Left cardiac atrium (tissue), 4 donors: ENCODE measurements around the gene STIP1. TPM values are rescaled to one million over a fixed set of nuclear protein-coding genes. Genes with fewer than 3 reads are reported as not detected.
A peak's percentile ranks its signal among the peaks of the same experiment; 100 is the strongest.

Source experiments
- ATAC-seq, 2 donors: fragments of 200-7000 bp; cut with Tn5 transposase; one replicate each; pipeline ENCODE4 v1.9.1; 2020; ENCODE audit warnings: mild to moderate bottlenecking in 2 of 2, moderate library complexity in 2 of 2
- DNase-seq: peaks from one replicate; pipeline ENCODE4 v3.0.0-alpha.2; 2020
- intact Hi-C, 2 donors: fragments of 100-400 bp; cut with DNase I; formaldehyde crosslinking; loops; one replicate each; pipeline versions ENCODE4 v1.14.1 to v1.15.1; 2022 to 2023
- total RNA-seq, 2 donors: library from RNA; stranded (reverse); fragmentation: NEBNext Ultra II Directional; extraction: Animal tissue kit (Norgen Biotek cat#: 25700); gene quantifications; one replicate each; pipeline ENCODE4 v1.2.1, GENCODE V29; 2021
- donor health status: DM: no; HTN: yes; CAD: no.
- donor health status: DM: no; HTN: yes; CAD: no; lungs with severe emphysema.
- donor health status: DM: yes; HTN: yes; CAD: no.
- donor health status: Dilated cardiomyopathy.

STIP1 gene
- total RNA-seq, 2 donors from 2014 or later = 102 to 125 TPM

DNA sequence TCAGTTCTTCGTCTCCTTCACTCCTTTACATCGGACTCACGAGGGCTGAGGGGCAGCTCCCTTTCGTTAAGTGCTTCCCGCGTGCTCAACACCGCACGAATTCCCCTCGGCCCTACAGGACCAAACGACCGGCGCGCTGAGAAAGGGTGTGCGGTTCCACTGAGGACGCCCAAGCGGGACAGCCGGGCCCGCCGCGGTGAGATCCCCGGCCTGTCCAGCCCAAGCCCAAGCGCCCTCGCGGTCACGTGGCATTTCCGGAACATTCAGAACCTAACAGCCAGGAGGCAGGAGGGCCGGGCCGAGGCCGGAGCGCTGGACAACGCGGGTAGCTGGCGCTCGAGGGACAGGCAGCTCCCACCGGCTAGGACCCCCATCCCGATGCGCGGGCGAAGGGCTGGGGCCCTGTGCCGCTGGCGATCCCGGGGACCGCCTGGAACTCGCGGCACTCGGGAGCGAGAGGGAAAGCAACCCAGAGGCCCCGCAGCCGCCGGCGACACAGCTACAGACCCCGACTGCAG lies 737 bp upstream of the STIP1 start:
- DNase-seq = peak; percentile 93
- intact Hi-C loops = no loop called here
- peak; percentile 53 to 65 for ATAC-seq

DNA sequence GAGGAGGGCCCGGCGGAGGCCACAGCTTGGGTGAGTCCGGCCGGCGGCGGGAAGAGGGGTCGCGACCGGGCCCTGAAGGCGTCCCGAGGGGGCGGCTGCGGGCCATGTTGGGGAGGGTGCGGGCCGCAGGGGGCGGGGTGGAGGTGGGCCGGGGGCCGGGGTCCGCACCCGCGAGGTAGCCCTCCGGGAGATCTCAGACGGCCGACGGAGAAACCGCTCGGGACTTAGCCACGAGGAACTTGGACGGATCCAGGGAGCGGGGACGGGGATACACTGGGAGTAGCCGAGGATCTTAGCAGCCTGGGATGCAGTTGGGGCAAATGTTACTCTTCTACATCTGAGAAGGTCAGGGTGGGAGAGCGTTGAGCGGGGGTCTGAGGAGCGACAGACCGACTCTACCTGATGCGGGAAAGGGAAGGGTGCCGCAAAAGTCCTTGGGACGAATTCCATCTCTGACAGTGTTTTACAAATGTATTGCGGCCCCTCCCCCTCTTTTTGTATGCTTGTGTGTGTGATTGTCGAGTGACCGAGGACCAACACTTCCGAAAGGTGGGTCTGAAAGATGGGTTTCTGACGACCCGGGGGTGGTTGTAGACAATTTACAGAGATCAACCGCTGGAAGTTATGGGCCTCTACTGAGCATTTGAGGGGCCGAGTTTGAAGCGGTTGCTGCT lies 658 bp downstream of the STIP1 start:
- intact Hi-C loops = no loop called here
- no peak for DNase-seq
- ATAC-seq = no peak

DNA sequence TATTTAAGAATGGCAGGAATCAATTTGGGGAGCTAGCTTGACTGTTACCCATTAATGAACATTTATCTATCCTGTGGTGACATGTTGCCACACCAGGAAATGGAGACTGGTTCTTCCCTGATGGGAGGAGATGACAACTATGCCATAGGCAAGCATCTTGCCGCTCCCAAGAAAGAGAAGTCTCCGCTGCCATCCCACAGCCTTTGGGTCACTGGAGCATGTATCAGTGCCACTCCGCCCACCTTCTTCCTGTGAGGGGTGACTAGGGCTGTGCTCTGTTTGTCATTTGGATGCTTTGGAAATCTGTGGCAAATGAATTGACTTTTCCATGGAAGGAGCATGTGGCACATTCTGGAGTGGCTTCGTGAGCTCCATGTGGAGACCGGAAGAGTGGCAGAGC lies 6.5 kb downstream of the STIP1 start:
- intact Hi-C loops = no loop called here
- no peak for DNase-seq
- ATAC-seq = no peak

- DNase-seq = no peak
- intact Hi-C loops = no loop called here
- no peak for ATAC-seq
These were observed 10.7 kb downstream of the STIP1 start for GRCh38 chr11:64196626-64197025.

DNA sequence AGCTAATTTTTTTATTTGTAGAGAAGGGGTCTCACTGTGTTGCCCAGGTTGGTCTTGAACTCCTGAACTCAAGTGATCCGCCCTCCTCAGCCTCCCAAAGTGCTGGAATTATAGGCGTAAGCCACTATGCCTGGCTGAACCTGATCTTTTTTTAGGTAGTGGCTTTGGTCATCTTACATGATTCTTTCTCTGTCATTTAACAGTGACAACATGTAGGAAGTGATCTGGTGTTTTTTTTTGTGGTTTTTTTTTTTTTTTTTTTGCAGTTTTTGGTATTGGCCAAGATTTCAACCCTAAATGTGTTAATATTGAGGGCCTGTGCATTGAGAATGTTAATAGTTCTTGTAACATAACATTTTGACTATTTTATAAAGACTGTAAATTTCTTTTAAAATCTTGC lies 12.5 kb downstream of the STIP1 start:
- DNase-seq = no peak
- no peak for ATAC-seq
- intact Hi-C loops = no loop called here

DNA sequence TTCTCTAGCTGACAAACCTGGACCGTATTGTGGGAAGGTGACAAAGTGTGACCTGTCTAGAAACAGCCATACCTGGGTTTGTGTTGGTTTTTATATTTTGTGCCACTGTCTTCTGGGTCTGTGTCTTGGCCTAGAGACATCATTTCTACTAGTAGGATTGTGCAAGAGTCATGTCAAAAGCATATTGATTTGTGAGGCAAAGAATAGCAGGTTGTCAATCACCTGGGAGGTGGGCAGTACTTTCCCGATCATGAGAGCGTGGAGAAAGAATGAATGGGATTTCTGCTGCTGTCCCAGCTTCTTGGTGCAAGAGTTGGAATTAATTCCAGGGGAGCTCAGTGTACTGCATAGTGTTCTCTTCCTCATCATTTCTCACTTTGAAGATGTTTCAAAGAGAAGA lies 15.6 kb downstream of the STIP1 start:
- intact Hi-C loops = loop anchor here (5.0 to 10.0 kb wide), 2 partner anchors 101 to 103 kb away; partner anchors contain the start of genes CATSPERZ (in 2 of the 2) and ESRRA (in 1 of the 2)
- no peak for DNase-seq
- ATAC-seq = no peak

DNA sequence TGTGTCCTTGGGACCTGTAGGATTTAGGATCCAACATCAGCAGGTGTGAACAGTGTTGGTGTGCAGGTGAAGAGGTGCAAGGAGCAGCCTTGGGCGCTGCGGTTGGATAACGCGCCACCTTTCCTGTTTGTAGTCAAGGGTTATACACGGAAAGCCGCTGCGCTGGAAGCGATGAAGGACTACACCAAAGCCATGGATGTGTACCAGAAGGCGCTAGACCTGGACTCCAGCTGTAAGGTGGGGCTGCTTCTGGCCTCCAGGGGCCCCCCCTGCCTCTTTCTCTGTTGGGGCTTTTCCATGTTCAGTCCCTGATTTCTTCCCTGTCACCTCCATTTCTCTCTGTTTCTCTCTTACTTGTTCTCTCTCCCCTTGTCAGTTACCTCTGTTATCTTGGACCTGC lies 17.0 kb downstream of the STIP1 start:
- DNase-seq (no peak), ATAC-seq (no peak)
- intact Hi-C loops = loop anchor here (5.0 to 10.0 kb wide), 2 partner anchors 99 to 102 kb away; partner anchors contain the start of genes CATSPERZ (in 2 of the 2) and ESRRA (in 1 of the 2)

- no peak for ATAC-seq
- DNase-seq = no peak
These were observed 17.6 kb downstream of the STIP1 start for GRCh38 chr11:64203421-64204079.

GRCh38 chr11:64204080-64204440 lies 18.1 kb downstream of the STIP1 start:
- DNase-seq = no peak
- intact Hi-C loops = loop anchor here (5.0 to 10.0 kb wide), 2 partner anchors 98 to 101 kb away; partner anchors contain the start of genes CATSPERZ (in 2 of the 2) and ESRRA (in 1 of the 2)
- ATAC-seq = no peak

More at GRCh38 chr11:64203421-64204079, 17.6 kb downstream of the STIP1 start:
- intact Hi-C loops = loop anchor here (5.0 to 10.0 kb wide), 2 partner anchors 99 to 101 kb away; partner anchors contain the start of genes CATSPERZ (in 2 of the 2) and ESRRA (in 1 of the 2)

DNA sequence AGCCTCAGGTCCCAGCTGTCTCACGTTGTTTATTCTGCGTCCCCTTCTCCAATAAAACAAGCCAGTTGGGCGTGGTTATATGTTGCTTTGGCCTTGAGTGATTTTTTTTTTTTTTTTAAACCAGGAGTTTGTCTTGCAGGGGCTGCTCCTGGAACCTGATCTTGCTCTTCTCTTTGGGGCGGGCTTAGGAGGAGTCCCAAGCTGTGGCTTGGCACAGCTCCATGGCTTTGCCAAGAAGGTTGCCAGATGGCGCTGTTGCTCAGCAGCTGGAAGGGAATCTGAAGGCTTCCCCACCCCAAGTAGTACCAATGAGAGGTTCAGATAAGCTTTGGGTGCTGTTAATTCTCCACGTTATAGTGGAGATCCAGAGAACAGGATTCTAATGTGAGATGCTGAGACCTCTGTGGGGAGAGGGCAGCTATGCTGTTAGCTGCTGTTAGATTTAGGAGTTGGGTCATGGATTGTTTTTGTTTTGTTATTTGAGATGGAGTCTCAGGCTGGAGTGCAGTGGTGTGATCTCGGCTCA lies 18.6 kb downstream of the STIP1 start:
- peak; percentile 89 for DNase-seq
- intact Hi-C loops = loop anchor here (5.0 to 10.0 kb wide), 2 partner anchors 98 to 100 kb away; partner anchors contain the start of genes CATSPERZ (in 2 of the 2) and ESRRA (in 1 of the 2)

GRCh38 chr11:64206457-64207255 lies 20.7 kb downstream of the STIP1 start, which contains the start of gene FERMT3:
FERMT3 (plus strand) TSS chr11:64206721; CDS start chr11:64207365, 644 bp downstream.
- ATAC-seq (peak; percentile 45 to 54), DNase-seq (peak; percentile 81)
- intact Hi-C loops = loop anchor here in 1 of 2 donors (10.0 kb wide), 1 partner anchor 98 kb away; the partner anchor contains the start of genes CATSPERZ and ESRRA

More for the DNA sequence above, 18.6 kb downstream of the STIP1 start:
- peak; percentile 41 to 70 for ATAC-seq

GRCh38 chr11:64207256-64208085 lies 21.5 kb downstream of the STIP1 start:
- intact Hi-C loops = loop anchor here in 1 of 2 donors (10.0 kb wide), 1 partner anchor 97 kb away; the partner anchor contains the start of genes CATSPERZ and ESRRA
- peak; percentile 81 for DNase-seq
- peak; percentile 63 to 67 for ATAC-seq

DNA sequence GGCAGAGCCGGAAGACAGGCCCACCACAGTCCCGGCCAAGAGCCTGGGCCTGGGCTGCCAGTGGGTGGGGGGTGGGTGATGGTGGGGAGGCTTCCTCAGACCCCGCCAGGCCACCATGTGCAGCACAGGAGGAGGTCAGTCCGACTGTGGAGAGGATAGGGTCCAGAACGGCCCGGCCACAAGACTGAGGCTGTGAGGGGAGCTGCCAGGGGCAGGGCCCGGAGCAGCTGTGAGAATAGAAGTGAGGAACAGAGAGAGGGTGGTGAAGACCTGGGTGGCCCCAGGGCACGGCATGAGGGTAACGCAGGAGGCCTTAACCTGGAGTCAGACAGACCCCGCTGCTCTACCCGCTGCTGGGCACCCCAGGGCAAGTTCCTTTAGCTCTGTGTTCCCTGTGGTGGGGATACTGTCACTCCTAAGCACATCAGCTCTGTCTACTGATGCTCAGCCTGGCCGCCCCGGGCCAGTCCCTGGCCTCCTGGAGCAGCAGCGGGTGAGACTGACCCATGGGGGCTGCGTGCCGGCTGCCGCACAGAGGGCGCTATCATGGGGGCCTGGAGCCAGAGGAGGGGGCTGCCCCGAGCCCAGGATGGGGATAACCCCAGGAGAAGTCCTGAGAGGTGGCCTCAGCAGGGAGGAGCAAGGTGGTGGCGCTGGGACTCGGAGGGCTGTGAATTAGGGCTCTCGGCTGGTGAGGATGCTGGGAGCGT lies 22.3 kb downstream of the STIP1 start:
- peak in 1 of 2 donors; percentile 2 for ATAC-seq
- intact Hi-C loops = loop anchor here in 1 of 2 donors (10.0 kb wide), 1 partner anchor 97 kb away; the partner anchor contains the start of genes CATSPERZ and ESRRA
- DNase-seq = no peak

GRCh38 chr11:64208796-64209562 lies 23.0 kb downstream of the STIP1 start:
- DNase-seq (no peak), ATAC-seq (no peak)
- intact Hi-C loops = loop anchor here in 1 of 2 donors (10.0 kb wide), 1 partner anchor 96 kb away; the partner anchor contains the start of genes CATSPERZ and ESRRA

- no peak for DNase-seq
- intact Hi-C loops = loop anchor here in 1 of 2 donors (10.0 kb wide), 1 partner anchor 95 kb away; the partner anchor contains the start of genes CATSPERZ and ESRRA
- no peak for ATAC-seq
These were observed 23.5 kb downstream of the STIP1 start for GRCh38 chr11:64209563-64209843.

DNA sequence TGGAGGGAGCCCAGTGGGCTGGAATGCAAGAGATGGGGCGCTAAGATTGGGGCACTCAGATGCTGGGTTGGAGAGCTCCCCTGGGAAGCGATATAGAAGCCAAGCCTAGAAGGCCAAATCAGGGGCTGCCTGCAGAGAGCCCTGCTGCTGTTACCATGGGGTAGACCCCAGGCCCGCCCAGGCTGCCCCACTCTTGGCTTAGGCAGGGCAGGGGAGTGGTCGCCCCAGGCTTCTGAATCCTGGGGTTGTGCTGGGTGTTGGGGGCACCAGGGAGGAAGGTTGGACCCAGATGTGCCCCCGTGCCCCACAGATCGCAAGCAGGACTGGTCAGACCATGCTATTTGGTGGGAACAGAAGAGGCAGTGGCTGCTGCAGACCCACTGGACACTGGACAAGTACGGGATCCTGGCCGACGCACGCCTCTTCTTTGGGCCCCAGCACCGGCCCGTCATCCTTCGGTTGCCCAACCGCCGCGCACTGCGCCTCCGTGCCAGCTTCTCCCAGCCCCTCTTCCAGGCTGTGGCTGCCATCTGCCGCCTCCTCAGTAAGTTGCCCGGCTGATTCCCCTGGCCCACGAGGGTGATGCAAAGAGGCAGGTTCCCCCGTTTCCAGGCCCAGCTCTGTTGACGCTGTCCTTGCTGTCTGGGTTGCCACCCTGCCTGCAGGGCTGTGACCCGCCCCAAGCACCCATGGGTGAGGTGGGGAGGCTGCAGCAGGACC lies 24.5 kb downstream of the STIP1 start:
- ATAC-seq = no peak
- intact Hi-C loops = no loop called here

More for the DNA sequence above, 24.5 kb downstream of the STIP1 start:
- DNase-seq = no peak
